Stimulated activated CD8-positive, alpha-beta memory T cell treated with anti-CD3 and anti-CD28 coated beads, Interleukin-4, amount 100 ng/mL, for 24 hours (primary cell): ENCODE results near the gene MRPL1.

Experiments
- DNase-seq: peaks from one replicate; pipeline ENCODE4 v3.0.0-alpha.2; 2020; ENCODE audit warnings: low read depth

The MRPL1 gene

DNA sequence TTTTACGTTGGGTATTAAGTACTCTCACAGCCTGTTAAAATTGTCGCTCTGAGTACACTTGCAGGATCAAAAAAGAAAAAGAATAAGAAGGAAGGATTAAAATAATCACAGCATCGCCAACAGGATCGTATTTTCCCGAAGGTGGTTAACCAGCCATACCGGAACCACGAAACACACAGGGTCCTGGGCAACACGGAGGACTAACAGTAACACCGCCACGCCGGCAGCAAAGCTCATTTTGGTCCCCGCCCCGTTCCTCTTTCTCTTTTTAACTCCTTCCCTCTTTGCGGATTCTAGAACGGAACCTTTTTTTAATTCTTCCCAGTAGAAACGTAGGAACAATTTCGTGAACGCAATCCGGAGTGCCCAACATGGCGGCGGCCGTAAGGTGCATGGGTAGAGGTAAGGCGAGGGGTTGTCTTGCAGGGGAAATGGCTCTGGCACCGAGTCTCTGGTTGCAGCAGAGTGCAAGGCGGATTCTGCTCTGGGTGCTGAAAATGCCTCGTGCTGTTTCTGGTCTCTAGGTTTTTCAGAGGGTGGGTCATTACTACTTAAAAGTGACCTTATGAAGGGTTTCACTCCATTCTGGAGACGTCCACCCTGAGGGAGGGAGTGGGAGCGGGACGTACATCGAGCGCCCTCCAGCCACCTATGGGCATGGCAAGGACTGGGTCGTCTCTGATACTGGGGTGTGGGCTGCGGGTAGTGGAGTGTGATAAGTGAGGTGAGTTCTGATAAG is at the start of gene MRPL1:
Gene MRPL1, plus strand, starts transcription at position 353 of the 739 bp plus-strand sequence. Its CDS starts 19 bp downstream, at position 372.
- peak; percentile 72 for DNase-seq

DNA sequence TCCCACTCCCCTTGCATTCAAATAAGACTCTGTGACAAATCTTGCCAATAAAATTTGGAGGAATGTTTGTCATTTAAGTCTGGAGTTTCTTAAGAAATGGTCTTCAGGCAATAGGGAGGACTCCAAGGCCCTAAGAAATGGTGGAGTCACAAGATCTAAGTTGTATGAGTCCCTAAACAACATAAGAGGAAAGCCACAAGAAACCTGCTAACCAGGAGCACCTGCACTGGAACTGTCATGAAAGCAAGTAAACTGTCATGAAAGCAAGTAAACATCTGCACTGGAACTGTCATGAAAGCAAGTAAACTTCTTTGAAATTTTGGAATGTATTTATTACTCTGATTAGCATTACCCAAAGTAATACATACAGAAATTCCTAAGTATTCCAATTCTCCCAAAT is 47.0 kb upstream of the MRPL1 start:
- no peak for DNase-seq

DNA sequence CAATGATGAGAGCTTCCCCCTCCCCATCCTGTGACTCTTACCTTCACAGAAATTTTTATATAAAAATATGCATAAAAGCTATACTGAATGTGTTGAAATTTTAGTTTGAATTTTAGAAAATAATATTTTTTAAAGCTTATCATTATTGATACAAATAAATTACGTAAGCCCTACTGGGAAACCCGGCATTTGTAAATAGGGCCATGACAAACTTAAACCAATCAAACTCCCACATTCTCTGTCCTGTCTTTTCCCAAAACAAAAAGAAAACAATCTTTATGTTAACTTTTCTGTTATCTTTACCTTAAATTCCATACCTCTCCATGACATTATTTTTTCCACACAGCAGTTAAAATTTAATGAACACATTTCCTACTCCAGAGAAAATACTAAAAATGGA is 46.1 kb upstream of the MRPL1 start:
- DNase-seq = no peak

DNA sequence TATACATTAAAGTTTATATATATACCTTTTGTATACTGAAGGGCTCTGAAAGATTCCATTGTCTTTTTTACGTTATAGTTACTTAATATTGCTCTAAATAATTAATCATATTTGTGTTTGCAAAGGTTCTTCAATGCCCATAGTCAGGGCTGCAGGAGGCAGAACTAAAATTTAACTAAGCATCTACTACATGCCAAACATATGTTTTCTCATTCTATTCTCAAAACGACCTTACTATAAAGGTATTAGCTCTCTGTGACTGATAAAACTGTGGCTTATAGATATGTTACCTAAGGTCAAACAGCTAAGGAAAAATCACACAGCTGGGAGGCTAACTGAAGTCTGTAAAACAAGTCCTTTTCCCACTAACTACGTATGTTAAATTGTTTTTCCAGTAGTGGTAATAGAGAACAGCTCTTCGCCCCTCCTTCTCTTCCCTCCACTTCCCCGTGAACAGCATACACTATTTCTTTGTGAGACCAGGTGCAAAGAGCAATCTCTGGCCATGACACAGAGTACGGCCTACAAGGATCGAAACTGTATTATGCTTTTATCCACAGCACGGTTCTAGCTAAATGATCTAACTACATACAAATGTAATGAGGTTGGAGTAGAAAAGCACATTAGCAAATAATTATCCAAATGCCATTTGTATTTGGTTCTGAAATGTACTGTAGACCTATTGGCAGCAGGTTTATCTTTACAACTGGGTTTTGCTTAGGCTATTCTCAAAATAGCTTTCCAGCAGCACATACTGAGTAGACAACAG is 45.1 kb upstream of the MRPL1 start:
- DNase-seq = no peak

DNA sequence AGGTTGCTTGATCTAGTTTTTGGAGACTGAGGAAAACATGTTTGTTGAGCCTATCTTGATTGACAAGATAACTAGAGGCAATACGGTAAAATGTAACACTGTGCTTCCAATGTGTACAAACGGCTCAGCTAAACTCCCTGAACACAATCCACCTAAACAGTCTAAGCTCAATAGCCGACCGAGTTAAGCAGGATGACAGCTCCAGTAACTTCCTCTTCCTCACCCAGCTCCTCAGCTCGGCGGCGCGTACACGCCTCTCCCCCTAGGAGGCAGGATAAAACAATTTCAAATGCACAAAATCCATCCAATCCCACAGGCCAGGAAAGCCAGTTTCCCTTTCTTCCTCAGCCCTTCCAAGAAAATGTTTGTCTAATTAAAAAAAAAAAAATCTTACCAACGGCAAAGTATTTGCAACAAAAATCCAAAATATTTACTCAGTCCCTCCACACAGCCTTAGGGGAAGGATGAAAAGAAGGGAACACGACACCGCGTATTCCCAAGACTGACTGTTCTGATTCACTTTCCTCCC is 44.5 kb upstream of the MRPL1 start:
- DNase-seq = peak; percentile 15

DNA sequence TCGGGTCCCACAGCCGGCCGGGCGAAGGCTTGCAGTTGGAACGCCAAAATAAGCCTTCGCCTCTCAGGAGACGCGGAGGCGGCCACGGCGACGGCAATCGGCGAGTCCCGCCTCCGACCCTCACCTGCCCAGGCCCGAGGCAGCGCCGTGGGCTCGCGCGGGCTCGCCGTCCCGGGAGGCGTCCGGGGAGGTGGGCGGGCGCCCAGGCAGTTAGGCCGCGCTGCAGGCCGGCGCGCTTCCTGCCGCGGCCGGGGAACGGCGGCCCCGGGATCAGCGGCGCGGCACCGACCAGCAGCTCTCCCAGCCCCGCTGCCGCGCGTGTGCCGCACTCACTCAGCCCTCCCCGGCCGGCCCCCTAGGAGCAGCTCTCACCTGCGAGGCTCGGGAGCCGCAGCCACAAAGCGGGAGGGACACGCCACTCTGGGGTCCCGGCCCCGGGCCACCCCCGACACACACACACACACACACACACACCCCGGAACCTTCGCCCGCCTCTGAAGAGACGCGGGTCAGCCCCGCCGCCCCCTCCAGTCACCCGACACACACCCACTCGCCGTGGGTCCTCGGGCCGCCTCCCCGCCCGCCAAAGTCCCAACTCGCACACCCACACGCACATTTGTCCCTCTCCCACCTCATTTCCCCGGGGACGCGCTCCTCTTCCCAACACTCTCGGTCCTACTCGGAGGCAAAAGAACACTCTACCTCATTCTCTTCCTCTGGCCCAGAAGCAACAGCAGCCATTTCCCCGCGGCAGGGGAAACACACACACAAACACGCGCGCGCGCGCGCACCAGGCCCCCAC is 43.8 kb upstream of the MRPL1 start, which contains the start of gene CNOT6L:
Gene CNOT6L, minus strand, starts transcription at position 767 of the 802 bp plus-strand sequence. Its CDS starts 60 bp downstream, at position 707.
- DNase-seq = peak; percentile 33

DNA sequence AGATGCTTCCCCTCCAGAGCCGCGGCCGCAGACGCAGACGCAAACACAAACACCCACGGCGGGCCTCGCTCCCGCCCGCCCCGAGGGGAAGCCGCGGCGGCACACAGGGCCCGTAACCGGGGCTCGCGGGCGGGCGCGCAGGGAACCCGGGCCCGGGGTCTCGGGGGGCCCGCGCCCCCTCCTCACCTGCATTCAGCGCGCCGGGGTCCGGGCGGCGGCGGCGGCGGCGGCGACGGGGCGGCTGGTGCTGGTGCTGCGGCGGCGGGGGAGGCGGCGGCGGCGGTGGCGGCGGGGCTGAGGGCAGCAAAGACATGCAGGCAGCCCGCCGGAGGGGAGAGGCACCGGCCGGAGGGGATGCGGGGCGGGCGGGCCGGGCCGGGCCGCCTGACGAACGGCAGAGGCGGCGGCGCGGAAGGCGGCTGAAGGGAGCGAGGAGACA is 43.2 kb upstream of the MRPL1 start:
- DNase-seq = peak; percentile 70

DNA sequence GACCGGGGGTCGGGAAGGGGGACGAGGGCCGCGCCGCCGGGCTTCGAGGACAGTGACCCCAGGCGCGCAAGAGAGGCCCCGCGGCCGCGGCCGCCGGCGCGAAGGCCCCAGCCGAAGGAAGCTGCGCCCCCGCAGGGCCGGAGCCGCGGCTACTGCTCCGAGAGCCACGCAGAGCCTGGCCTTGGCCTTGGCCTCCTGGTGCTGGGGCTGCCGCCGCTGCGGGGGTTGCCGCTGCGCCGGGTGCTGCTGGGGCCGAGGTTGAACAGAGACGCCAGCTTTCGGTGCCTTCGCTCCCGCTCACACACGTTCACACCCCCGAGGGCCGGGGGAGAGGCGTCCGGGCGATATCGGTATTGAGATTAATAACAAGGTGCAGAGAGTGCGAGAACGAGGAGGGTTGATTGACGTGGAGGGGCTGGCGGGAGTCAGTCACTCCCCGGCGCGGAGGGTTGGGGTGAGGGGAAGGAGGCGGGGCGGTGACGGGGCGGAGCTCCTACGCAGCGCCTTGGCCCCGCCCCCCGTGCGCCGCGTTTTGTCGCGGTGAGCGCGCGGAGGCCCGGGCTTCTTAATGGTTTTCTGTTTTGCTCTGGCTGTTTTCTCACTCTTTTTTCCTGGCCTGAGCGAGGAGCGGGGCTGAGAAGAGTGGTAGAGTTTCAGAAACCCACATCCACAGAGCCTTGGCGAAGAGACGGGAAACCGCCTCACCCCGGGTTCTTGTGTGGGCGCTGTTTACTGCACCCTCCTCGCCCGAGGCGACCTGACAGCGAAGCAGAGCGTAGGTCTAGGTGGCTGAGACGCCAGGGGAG is 42.6 kb upstream of the MRPL1 start:
- DNase-seq = peak; percentile 92

DNA sequence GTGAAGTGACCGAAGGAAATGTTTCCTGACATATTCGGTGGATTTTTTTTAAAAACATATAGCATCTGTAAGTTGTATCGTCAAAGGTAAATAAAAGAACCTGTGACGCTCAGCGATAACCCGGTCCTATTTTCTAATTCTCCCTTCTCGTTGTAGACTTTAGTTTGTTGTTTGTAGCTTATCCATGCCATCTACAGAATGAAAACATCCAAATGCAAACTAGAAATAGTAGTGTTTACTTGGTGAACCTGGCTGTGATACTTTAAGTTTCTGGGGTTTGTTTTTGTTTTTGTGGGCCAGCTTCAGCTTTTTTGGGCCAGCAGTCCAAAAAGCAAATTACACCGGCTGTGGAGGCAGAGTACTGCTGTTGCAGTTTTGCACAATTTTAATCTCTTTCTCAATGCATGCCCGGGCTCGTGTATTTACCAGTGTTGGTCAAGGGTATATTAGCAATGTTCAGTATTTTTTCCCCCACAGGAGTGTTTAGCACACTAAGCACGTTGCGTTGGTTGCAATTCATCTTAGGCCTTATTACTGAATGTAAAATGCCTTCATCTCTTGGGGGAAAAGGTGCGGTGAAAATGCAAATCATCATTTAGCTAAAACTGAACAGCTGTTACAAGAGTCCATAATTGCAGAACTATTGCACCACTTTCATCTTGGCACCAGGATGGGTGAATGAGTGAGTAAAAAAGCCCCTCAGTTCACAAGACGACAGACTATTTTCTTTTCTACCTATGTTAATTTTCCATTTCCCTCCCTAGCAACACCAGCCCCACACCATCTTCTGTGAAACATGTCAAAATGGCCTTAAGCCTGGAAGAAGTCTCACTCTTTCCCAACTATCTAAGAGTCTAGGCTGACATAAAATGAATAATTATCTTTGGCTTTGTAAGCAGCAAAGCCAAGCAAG is 41.7 kb upstream of the MRPL1 start:
- no peak for DNase-seq

DNA sequence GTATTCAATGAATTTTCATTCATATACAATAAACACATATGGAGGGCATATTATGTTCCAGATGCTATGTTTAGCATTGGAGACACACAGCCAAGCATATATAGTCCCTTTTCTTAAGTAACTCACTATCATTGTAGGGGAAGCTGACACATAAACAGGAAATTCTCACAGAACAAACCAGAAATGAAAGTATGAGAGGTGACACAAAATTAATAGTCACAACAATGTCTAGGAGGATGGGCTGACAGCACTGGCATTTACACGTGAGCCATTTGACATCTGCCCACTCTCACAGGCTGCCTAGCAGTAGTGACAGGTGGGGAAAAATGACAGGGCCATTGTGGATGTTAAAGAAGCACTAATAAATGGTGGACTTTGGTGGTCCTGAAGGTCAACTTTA is 40.9 kb upstream of the MRPL1 start:
- DNase-seq = no peak

DNA sequence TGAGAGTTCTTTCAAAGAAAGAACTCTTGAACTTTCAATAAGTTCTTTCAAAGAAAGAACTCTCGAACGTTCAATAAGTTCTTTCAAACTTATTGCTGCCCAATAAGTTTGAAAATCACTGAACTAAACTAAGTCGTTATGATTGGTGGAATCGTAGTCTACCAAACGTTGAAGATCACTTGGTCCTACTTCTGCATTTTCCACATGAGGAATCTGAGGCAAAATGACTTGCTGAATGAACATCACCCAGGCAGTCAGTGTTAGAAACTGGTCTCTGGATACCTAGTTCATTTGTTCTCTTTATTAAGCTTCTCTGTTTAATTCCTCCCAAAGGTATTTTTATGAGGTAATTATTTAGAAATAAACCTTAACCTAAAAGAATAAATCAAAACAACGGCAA is 36.4 kb upstream of the MRPL1 start:
- no peak for DNase-seq

DNA sequence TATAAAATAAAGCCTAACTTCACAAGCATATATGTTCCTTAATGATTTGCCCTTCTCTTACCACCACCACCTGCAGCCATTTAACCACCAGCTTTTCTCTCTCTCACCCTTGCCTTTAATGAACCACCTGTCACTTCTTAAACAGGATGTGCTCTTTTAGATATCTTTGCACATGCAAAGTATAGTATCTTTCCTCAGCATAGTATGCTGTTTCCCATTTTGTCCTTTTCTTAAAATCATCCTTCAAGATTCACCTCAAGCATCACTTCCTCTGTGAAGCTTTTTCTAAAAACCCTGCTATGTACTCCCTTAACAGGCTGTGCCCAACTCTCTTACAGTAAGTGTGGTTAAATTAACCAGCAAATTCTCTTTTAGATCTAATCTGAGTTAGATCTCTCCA is 35.3 kb upstream of the MRPL1 start:
- no peak for DNase-seq

DNA sequence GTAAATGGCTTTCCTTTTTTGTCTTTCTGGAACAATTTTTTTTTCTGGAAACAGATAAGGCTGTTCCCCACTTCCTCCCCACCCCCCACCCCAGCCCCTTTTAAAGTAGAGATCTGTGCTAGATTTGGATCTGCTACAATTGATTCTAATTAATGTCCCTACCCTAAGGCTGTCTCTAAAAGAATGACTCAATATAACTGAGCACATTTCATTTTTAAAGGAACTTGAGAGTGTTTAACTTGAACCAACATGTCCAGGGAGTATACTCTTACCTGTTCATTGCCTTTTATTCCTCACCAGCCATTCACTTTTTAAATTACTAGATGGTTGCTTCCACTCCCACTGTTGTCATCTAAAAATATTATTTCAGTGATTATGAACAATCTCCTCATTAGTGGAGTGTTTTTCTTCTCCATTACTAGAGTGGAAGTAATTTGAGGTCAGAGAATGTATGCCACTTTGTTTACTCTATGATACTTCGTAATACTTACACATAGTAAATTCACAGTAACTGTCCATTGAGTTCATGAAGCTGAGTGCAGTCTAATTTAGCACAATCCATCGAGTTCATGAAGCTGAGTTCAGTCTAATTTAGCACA is 29.4 kb upstream of the MRPL1 start:
- DNase-seq = no peak

DNA sequence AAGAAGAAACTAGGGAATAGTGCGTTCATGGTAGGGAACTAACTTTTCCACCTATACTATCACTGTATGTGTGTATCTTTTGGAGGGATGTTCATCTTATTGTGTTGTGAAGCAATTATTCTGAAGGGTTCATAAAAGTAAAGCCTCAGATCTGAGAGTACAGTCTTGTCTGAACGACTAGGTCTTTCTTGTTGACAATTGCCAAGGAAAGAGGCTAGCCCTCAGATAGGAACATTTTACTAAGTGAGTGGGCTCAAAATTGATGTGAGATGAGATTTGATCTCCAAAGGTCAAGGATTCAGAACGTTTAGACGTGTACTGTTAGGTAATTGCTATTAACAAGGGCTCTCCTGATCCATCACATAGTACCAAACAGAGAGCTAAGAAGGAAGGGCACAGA is 28.2 kb upstream of the MRPL1 start:
- no peak for DNase-seq

DNA sequence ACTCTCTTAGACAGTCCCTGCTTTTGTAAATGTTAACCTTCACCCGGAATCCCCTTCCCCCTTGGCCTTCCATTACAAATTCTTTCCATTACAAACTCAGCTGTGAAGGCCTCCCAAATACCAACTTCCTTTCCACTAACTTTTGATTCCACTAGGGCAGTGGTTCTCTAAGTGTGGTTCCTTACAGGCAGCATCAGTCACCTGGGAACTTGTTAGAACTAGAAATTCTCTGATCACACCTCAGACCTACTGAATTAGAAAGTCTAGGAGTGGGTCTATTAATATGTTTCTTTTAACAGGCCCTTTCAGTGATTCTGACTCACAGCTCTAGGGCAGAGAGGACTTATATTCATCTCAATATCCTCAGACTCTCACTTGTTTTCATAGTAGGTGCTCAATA is 19.0 kb upstream of the MRPL1 start:
- DNase-seq = no peak

DNA sequence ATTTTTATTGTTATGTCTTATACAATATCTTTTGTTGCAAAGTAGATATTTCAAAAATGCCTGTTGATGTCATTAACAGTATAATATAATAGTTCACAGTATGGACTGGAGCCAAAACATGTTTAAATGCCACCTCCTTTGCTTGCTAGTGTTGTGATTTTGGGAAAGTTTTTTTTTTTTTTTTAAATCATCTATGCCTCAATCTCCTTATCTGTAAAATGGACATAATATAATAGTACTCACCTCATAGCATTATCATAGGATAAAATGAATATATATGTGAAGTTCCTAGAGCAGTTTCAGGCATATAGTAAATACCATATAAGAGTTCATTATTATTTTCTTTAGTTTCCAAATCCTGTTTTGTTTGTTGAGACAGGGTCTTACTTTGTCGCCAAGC is 18.3 kb upstream of the MRPL1 start:
- DNase-seq = no peak

DNA sequence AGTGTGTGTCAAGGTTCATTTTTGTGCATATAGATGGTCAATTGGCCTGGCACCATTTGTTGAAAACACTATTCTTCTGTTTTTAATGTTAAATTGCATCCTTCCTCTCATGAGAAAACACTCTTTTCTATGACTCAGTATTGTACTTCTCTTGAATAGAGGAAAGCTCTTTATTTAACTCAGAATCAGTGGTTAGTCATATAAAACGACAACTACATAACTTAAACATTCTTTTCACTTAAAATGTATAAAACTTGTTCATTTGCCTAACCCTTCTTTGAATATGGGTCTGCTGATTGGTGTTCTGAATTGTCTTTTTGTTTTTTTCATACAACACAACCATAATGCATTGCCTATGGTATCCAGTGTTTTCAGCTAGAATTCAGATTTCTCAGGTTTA is 17.2 kb upstream of the MRPL1 start:
- DNase-seq = no peak

DNA sequence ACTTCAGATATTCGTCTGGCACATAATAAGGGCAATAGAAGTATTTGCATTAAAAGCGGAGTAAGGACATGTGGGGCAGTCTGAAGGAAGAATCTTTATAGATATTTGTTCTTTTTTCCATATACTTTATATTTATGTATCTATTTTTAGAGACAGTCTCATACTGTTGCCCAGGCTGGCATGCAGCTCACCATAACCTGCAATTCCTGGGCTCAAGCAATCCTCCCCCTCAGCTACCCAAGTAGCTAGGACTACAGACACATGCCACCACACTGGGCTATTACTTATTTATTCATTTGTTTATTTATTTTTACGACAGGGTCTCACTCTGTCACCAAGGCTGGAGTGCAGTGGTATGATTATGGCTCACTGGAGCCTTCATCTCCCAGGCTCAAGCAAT is 16.7 kb upstream of the MRPL1 start:
- DNase-seq = no peak

DNA sequence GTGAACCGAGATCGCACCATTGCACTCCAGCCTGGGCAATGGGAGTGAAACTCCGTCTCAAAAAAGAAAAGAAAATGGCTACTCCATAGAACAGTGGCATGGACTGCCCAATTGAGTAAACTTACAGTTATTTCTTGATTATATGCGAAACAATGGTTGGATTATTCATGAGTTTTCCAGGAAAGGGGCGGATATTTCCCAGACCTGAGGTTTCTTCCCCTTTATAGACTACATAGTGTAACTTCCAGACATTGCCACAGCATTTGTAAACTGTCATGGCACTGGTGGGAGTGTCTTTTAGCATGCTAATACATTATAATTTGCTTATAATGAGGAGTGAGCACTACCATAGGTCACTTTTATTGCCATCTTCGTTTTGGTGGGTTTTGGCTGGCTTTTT is 14.1 kb upstream of the MRPL1 start:
- DNase-seq = no peak
